GM15510 (cell line): ENCODE data around the gene CLTA.

Source experiments
- POLR2A ChIP-seq: IDR thresholded peaks from 3 replicates; pipeline ENCODE4 v1.6.1; 2011; ENCODE audit warnings: borderline replicate concordance; ENCODE audit not compliant: insufficient read length; ENCODE audit errors: extremely low read depth

The CLTA gene

DNA sequence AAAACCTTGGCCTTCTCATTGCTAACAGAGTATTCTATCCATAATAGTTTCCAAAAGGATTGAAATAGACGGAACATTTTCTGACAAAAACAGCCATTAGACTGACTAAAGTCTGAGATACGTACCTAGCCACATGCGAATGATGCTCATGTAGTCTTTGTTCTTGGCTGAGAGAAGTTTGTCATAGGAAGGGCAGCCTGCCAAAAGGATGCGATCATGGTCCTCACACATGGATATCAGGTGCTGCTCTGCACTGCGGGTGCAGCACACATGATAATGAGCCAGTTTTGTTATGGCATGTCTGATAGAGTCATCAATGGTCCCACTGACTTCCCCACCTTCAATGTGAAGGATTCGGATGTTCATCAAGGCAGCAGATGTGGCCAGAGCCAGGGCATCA lies 55.2 kb downstream of the CLTA start:
- no peak for TF ChIP-seq POLR2A

- TF ChIP-seq POLR2A: no peak
Measured at GRCh38 chr9:36247356-36247755, 56.6 kb downstream of the CLTA start.

DNA sequence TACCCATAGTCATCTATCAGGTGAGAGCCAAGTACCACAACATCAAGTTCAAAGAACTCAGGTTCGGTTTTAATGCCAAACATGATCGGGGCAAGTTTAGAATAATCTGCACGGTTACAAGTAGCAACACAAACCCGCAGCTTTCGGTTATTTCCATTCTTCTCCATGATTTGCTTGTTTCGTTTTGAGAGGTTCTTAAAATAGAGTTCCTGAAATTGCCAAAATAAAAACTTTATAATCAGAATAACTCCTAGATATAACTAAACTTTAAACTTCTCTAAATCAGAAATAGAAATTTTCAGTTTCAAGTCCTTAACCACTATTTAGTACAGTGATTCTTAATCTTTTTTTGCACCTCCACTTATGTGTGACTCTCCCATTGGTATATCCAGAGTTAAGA lies 58.5 kb downstream of the CLTA start:
- no peak for TF ChIP-seq POLR2A

GRCh38 chr9:36250079-36250478 lies 59.4 kb downstream of the CLTA start:
- no peak for TF ChIP-seq POLR2A

DNA sequence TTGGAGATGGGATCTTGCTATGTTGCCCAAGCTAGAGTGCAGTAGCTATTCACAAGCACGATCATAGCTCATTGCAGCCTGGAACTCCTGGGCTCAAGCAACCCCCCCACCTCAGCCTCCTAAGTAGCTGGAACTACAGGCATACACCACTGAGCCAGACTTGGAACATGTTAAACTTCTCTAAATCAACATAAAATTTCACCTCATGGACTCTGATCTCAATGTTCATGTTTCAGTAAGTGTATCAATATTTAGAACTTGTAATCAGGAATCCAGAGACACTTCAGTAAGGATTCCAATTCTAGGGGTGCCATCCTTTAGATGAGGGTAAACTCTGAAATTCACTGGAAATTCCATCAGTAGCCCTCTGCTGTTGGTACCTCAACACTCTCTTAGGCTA lies 60.7 kb downstream of the CLTA start:
- TF ChIP-seq POLR2A: no peak

GRCh38 chr9:36258208-36258995 lies 67.7 kb downstream of the CLTA start, which contains the start of gene GNE:
GNE (minus strand) TSS chr9:36258448; CDS start chr9:36249355, 9,093 bp downstream.
- TF ChIP-seq POLR2A: peak; percentile 89

DNA sequence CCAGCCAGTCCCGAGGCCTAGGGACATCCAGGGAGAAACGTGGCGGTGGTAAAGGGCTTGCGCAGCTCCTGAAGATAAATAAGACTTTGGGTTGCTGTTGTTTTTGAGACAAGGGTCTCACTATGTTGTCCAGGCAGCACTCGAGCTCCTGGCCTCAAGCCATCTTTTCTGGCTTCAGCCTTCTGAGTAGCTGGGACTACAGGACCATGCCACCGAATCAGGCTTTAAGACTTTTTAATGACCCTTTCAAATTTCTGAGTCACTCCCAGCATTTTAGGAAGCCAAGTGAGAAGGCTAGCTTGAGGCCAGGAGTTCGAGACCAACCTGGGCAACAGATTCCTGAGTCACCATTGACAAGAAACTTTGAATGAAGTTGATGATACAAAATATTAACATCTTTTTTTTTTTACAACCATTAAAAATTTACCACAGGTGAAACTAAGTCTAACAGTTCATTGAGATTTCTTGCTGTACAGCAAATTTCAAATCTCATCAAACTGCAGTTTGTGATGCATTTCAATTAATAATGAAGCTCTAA lies 68.3 kb downstream of the CLTA start:
- TF ChIP-seq POLR2A: no peak
